NCI-H526 treated with DMSO at 0.1 percent for 48 hours (cell line): ENCODE data around the gene HIRA.

Experiments used
- DNase-seq: peaks from one replicate; lab custom pipeline; 2025; lab: John Stamatoyannopoulos, UW

HIRA gene, protein sequence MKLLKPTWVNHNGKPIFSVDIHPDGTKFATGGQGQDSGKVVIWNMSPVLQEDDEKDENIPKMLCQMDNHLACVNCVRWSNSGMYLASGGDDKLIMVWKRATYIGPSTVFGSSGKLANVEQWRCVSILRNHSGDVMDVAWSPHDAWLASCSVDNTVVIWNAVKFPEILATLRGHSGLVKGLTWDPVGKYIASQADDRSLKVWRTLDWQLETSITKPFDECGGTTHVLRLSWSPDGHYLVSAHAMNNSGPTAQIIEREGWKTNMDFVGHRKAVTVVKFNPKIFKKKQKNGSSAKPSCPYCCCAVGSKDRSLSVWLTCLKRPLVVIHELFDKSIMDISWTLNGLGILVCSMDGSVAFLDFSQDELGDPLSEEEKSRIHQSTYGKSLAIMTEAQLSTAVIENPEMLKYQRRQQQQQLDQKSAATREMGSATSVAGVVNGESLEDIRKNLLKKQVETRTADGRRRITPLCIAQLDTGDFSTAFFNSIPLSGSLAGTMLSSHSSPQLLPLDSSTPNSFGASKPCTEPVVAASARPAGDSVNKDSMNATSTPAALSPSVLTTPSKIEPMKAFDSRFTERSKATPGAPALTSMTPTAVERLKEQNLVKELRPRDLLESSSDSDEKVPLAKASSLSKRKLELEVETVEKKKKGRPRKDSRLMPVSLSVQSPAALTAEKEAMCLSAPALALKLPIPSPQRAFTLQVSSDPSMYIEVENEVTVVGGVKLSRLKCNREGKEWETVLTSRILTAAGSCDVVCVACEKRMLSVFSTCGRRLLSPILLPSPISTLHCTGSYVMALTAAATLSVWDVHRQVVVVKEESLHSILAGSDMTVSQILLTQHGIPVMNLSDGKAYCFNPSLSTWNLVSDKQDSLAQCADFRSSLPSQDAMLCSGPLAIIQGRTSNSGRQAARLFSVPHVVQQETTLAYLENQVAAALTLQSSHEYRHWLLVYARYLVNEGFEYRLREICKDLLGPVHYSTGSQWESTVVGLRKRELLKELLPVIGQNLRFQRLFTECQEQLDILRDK

DNA sequence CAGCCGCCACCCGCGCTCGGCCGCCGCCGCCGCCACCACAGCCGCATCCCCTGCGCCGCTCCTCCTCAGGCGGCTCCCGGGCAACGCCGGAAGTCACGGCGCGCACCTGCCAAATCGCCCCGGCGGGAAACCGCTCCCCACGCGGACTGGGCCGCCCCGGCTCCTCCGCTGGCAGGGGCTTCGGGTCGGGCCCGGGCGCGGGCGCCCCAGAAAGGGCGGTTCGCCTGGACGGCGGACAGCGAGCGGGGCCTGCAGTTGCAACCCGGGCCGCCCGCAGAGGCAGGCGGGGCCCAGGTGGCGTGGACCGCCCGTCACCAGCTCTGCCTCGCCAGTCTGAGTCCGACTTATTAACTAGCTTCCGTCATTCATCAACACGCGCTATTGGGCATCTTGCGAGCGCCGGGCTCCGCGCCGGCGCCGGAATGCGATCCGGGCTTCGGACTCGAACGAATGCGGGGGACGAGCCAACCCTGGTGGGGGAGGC is at the start of gene HIRA:
TSS of gene HIRA (minus strand) at position 85 of the 484 bp plus-strand sequence. CDS start 257 bp downstream, outside the sequence.
- DNase-seq: peak; percentile 34

DNA sequence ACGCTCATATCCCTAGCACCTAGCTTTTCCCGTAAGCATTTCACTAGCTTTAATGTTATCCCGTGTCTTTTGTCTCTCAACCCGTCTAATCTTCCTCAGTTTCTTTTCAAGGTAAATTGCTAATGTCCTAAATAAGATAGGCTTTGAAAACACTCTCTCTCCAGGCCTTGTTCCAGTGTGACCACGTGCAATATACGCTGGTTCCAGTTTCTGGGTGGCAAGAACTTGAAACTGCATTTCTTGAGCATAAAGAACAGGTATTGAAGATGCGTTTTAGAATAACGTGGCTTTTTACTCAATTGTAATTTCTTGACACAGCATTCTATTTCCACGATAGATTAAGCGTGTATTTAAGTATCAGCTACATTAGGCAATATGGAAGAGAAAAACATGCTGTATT is 49.3 kb upstream of the HIRA start:
- no peak for DNase-seq

DNA sequence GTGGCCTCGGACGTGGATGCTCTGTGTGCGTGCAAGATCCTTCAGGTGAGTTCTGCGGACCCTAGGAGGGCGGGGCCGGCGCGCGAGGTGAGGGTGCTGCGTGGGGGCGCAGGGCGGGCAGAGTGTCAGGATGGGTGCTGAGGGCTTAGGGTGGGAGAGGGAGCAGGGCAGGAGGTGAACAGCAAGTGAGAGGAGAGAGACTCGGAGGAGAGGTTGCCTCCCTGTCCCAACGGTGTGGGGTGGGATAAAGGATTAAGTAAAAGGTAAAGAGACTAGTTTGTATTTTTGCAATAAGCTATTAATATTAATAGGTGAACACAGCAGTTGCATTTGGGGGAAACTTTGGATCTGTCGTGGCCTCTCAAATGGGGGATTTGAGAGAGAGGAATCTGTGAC is 48.6 kb upstream of the HIRA start:
- no peak for DNase-seq

DNA sequence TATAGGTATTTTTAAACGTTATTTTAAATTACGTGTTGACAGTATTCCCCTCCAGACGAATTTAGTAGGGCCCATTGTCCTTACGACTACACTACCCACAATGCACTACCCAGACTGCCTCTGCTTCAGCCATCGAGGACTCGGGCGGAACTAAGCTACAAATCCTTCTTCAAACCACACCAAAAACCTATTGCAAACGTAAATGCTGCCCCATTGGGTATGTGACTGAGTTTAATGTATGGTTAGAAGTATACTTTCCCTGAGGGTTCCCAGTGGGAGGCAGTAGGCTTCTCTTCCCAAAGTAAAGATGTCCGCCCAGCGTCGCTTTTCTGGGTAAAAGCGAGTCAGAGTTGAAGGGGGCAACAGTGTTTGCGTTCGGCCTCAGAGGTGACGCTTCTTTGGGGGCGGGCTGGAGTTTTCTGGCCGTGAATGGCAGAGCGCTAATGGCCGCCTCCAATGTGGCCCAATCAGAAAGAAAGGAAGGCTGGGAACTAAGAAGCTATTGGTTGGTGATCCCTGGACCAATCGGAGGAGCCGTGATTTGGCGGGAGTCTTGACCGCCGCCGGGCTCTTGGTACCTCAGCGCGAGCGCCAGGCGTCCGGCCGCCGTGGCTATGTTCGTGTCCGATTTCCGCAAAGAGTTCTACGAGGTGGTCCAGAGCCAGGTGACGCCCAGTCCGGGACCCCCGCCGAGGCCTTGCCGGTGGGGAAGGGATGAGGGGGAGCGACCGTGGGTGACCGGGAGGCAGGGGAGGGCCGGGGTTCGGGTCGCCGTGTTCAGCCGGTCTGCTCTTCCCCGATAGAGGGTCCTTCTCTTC is 48.0 kb upstream of the HIRA start, which contains the start of gene CDC45:
TSS of gene CDC45 (plus strand) at position 566 of the 818 bp plus-strand sequence. CDS start at position 615, 49 bp downstream.
- DNase-seq: peak; percentile 94

DNA sequence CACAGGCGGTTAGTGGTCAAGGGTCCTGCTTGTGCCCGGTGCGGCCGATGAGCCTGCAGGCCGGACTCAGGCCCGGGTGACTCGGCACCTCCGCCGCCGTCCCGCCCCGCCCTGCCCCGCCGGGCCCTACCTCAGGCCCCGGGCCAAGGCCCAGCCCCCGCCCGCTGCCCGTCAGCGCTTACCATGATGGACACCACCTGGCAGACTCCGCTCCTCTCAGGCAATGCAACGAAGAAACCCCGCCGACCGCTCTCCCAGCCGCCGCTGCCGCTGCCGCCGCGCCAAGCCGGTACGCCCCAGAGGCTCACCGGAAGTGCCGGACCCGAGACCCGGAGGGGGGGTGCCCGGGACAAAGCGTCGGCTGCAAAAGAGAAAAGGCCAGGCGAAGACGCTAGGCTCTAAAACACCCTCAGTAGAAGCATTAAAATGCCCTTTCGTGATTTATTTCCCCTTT is 47.4 kb upstream of the HIRA start, which contains the start of gene UFD1:
TSS of gene UFD1 (minus strand) at position 293 of the 454 bp plus-strand sequence. CDS start at position 185, 108 bp downstream.
- DNase-seq: peak; percentile 78

DNA sequence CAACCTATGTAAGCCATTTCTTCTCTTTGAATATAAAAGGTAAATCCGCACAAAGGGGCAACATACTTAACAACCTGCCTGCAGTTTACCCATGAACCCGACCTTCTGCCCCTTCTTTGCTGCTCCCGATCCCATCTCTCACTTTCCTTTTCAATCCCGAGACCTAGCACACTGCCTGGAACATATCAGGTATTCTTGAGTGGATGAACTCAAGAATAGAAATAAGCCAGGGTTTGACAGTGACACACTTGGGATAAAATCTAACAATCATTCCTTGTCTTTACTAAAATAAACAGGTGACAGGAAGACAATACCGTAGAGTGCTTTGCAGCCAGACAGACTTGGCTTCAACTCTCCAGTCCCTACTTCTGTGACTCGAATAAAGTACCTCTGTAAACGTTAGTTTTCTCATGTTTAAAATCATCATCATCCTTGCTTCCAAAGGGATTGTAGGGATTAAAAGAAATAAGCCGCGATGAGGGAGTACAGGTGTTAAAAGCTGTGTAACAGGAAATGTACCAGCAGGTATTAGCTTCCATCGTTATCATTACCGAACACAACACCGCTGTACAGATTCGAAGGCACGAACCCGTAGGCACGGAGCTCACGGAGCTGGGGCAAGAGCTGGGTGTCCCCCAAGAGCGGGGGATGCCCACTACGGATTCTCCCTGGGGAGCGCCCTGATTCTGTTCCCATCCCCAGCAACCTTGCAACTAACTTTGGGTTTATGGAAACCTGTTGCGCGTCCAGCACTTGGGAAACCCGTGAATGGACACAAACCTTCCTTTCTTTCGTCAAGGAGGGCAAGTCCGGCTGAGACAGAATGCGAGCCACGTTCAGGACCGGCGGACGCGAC is 46.7 kb upstream of the HIRA start:
- no peak for DNase-seq

DNA sequence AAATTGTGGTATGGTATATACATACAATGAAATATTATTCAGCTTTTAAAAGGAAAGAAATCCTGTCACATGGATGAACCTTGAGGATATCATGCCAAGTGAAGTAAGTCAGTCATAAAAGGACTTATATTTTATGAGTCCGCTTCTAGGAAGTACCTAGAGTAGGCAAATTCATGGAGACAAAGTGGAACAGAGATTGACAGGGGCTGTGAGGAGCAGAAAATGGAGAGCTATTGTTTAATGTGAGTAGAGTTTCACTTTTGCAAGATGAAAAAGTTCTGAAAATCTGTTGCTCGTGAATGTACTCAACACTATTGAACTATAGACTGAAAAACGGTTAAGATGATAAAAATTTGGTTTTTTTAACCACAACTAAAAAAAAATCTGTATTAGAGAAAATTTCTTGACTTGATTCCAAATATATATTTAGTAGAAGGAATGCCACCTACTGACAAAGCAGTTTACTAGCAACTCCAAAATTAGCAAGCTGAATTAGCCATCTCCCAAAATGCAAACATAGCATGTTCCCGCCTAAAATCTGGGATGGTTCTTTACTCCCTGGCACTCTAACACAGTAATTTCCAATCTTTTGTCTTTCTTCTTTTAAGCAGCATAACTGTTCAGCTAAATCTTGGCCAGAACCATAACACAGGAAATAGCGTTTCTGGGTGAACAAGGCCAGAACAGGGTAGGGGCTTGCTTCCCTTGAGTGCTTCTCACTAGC is 46.0 kb upstream of the HIRA start:
- DNase-seq: no peak

DNA sequence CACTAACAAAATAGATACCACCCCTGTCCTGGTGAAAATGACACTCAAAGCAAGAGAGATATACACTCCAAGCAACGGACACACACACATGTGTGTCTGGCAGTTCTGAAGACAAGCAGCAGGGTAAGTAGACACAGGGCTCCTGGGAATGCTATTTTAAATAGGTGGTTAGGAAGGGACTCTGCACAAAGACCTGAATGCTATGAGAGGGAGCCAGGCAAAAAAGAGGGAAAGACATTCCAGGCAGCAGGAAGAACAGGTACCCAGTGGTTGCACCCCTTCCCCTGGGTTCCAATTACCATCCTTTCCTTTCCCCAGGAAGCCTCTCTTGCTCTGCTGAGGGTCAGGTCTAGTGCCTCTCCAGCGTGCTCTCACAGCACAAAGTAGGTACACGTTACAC is 44.5 kb upstream of the HIRA start:
- no peak for DNase-seq

DNA sequence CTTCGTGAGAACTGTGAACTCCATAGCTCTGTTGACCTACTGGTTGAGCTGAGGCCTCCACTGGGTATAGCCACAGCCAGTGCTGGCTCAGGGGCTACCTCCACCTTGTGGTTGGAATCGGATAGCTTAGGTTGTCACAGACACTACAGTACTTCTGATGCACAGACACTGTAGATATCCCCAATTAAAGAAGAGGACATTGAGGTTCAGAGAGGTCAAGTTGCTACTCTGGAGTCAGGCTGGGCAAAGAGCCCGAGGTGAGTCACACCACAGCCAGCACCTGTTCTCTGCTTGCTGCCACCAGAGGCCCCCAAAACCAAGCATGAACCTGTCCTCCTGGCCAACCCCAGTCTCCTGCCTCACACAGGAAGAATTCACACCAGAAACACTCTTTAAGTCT is 42.0 kb upstream of the HIRA start:
- no peak for DNase-seq

DNA sequence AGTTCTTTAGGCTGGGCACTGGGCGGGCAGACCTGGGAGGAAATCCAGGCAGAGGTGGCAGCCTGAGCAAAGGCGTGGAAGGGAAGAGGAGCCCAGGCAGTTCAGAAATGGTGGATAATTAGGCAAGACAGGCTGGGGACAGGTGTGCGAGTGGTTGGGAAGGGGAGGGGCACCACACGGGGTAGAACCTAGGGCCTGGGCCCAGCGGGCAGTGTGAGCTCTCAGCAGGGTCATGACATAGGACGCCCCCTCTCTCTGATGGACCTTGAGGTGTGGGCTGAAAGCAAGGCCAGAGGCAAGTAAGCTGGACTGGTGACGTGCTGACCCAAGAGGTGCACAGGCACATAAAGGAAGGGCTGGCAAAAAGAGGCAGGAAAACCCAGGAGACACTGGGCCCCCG is 40.7 kb upstream of the HIRA start:
- no peak for DNase-seq

DNA sequence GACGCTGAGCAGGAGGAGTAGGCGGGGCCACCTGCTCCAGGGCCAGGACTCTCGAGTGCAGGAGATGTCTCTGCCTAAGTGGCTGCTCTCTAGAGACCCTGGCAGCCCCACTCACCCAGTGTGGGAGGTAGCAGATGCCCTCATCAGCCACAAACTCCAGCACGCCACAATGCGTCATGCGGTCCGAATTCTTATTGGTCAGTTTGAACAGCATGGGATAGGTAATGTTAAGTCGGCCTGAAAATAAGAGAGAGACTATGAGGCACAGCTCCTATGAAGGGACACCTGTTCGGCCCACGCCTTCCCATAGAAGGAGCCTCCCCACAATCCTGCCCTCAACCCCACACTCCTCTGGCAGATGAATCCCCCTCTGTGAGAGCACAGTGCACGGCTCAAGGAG is 40.0 kb upstream of the HIRA start:
- DNase-seq: no peak

DNA sequence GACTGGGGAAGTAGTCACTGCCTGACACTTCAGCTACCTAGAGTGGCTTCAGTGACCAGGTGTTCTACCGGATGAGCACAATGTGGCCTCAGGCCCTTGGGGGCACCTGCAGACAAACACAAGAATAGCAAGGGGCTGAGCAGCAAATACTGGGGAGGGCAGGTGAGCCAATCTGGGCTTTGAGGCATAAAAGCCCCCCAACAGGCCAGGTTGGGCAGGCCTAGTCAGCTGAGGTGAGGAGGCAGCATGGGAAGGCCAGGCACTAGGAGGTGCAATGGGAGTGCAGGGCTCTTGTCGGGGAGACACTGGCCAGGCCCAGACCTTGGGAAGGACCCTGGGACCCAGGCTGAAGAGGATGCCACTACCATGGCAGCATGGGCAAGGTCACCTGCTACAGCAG is 38.5 kb upstream of the HIRA start:
- no peak for DNase-seq

DNA sequence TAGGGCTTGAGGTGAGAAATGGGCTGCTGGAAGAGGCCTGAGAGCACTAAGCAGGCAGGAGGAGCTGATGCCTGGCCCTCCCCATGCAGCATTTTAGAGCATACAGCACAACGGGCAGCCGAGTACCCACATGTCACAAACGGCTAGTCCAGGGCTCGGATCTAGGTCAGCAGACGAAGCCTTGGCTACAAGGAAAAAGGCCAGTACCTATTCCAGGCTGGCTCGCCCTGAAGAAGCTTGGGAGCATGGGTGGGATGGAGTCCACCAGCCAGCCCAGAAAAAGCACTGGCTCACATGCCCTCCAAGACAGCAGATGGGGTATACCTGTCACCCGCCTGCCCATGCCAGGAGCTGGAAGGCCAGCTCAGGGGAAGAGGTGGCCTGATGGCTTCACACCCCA is 37.9 kb upstream of the HIRA start:
- no peak for DNase-seq

DNA sequence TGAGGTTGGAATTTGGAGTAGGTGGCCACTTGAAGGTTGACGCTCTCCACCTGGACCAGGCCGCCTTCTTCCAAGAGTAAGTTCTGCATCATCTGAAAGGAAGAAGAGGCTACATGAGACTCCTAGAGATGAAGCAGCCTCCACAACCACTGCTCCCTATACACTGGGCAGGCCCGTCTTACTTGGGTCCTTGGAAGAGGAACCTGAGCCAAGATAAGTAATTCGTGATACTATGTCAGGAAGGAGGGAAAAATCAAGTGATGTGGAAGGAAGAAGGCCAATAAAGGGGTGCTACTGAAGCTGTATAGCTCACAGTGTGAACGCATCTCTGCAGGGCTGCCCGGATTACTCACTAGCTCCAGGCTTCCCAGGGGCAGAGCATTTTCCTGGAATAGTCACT is 36.4 kb upstream of the HIRA start:
- no peak for DNase-seq

DNA sequence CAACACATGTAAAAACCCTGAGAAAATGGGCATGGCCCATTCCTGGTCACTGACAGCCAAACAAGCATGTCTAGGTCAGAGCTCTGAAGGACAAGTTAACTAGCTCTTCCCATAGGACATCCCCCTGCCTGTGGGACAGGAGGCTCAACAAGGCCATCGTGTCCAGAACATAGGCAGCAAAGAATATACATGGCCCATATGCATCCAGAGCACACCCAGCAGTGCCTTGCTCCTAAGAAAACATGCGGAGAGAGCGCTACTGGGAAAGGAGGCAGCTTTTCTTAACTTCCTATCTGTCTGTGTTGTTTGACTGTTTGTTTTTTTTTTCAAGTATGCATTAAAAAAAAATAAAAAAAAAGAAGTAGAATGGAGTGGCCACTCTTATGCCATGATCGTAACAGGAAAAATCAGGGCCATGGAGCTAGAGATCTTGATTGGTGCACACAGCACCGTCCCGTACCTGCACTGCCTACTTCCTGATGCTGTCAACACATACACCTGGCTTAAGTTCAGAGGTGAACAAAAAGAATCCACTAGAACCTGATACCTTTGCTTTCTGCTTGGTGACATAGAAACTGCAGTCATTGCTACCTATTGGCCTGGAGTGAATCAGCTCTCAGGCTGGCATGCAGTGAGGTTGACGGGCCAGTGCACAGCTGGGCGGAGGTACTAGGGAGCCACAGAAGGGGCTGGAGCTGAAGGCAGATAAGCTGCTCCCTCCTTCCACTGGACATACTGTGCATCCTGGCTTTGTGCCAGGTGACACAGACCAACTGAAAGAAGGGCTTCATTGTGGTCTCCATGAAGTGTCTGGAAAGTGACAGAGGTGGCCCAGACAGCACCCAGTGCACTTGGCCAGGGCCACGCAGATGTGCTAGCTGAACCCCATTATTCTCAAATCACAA is 35.6 kb upstream of the HIRA start:
- no peak for DNase-seq

DNA sequence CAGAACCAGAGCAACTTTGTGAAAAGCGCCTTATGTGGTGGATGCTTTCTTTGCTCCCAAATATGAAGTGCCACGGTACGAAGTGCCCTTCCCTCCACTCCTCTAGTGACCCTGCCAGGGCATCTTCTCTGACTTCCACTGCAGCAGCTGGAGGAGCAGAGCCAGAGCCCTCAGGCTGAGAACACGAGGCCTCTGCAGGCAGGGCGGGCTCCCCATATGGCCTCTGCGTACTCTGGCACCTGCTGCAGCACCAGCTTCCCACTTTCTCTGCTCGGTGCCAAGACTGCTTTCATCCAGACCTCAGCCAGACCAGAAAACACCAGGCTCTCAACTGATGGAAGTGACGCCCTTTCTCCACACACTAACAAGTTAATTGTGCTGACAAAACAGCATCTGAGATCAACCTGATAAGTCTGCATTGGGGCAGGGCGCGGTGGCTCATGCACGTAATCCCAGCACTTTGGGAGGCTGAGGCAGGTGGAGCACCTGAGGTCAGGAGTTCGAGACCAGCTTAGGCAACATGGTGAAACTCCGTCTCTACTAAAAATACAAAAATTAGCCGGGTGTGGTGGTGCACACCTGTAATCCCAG is 34.7 kb upstream of the HIRA start:
- DNase-seq: no peak

DNA sequence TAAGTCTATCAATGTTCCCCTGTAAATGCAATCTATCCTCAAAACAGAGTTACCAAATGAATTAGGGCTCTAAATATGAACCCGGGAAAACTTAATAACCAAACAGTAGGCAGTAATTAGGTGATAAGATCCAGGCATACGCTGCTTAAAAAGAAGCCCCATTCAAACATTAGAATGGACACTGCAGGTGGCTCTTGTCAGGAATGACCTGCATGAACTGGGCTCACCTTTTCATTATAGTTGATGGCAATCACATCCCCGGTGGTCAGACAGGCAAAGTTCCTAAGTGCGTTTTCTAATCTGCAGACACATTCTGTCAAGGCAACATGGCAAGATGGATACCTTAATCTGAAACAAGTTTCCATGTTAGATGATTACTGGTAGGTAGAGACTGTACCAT is 33.4 kb upstream of the HIRA start:
- no peak for DNase-seq

DNA sequence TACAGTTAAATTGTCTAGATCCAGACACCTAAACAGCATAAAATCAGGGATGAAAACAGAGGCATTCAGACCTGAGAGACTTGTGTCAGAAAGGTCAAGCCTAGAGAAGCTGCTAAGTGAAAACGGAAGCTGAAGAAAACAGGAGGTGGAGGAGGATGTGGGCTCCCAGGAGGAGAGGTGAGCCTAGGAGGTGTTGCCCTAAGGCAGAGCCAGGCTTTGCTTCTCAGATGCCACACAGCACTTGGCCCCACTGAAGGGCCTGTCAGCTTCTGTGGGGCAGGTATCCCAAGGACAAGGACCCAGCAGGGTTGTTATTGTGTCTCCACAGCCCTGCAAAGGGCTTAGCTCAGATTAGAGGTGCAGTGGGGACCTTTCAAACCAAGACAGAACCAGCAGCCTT is 33.0 kb upstream of the HIRA start:
- no peak for DNase-seq
